ENCODE results near the gene IGSF5.

- TF ChIP-seq YY1 (IDR thresholded peaks at IDR 0.05; ENCODE audit: insufficient read depth, insufficient read length): no peak
- TF ChIP-seq ZNF274 (IDR thresholded peaks at IDR 0.05; ENCODE audit: low read depth, low read length): no peak
- TF ChIP-seq SUZ12 (IDR thresholded peaks at IDR 0.05; ENCODE audit: extremely low read depth, insufficient read depth, insufficient read length): no peak
These were observed 89.6 kb downstream of the IGSF5 start for GRCh38 chr21:39834543-39834942.

Data from NT2/D1 (cell line).